AG09319 (cell line): ENCODE results near the gene MYO1F.
"Not testable (repeated sequence)": the region's sequence is repeated elsewhere in the genome, so short reads cannot be mapped to it uniquely, and the experiment has no call there.

Experiments
- DNase-seq: peaks from one replicate; pipeline ENCODE4 v3.0.0-alpha.2; 2010; ENCODE audit warnings: low read depth; ENCODE audit errors: extremely low read depth
- CTCF ChIP-seq: IDR thresholded peaks from 2 replicates; pipeline ENCODE4 v1.5.1; 2011; ENCODE audit warnings: low read depth, mild to moderate bottlenecking, inconsistent platforms, low read length, moderate library complexity

Gene MYO1F

GRCh38 chr19:8577247-8577646 lies at the start of gene MYO1F:
MYO1F (minus strand) TSS chr19:8577442; CDS start chr19:8577309, 133 bp downstream.
- no peak for DNase-seq
- TF ChIP-seq CTCF, result no peak

- DNase-seq, result no peak
- TF ChIP-seq CTCF, result no peak
Measured at GRCh38 chr19:8626842-8627241, 49.6 kb upstream of the MYO1F start.

- DNase-seq, result not testable (repeated sequence)
- peak; percentile 16 for TF ChIP-seq CTCF
Measured at GRCh38 chr19:8622886-8623285, 45.6 kb upstream of the MYO1F start.

GRCh38 chr19:8618751-8619150 lies 41.5 kb upstream of the MYO1F start:
- DNase-seq, result no peak
- TF ChIP-seq CTCF, result no peak

GRCh38 chr19:8617984-8618383 lies 40.7 kb upstream of the MYO1F start:
- no peak for TF ChIP-seq CTCF
- no peak for DNase-seq

- not testable (repeated sequence) for DNase-seq
Measured at GRCh38 chr19:8617325-8617724, 40.1 kb upstream of the MYO1F start.

GRCh38 chr19:8616861-8617260 lies 39.6 kb upstream of the MYO1F start:
- no peak for TF ChIP-seq CTCF
- DNase-seq, result no peak

GRCh38 chr19:8615813-8616596 lies 38.8 kb upstream of the MYO1F start:
- no peak for DNase-seq
- peak; percentile 96 for TF ChIP-seq CTCF
